ENCODE results near the gene SH2D3C. TPM values are rescaled to one million over a fixed set of nuclear protein-coding genes. Genes with fewer than 3 reads are reported as not detected.

The SH2D3C gene
- total RNA-seq, 2 experiments from 2014 or later = 29.9 to 30.3 TPM

GRCh38 chr9:127707766-127708165, 70.7 kb downstream of the SH2D3C start:
- no peaks in the 10 kb centered on the region for H3K27me3 Mint-ChIP-seq
- peak; percentile 66 for DNase-seq
- POLR2A ChIA-PET = no interaction called here

GRCh38 chr9:127706836-127707241, 71.6 kb downstream of the SH2D3C start, which contains the start of gene CFAP157:
CFAP157 (plus strand) TSS chr9:127706988; CDS start chr9:127707032, 44 bp downstream.
- peaks cover 2% of the 10 kb centered on the region for H3K9me3 Mint-ChIP-seq
- no peak within 1 kb of the TSS for H3K4me3 Mint-ChIP-seq
- no peak for DNase-seq
- peaks cover 21% of the 10 kb centered on the region for H3K4me1 Mint-ChIP-seq (ENCODE audit: low read depth)
- intact Hi-C loops (cut with micrococcal nuclease) = no loop called here
- ChIA-PET POLR2A (no interaction called here), CTCF (interaction anchor here (1.0 kb wide), 2 partner anchors 28 to 162 kb away, joined by 3 to 4 read pairs; partner anchors contain the start of gene TOR2A)
- no peak for ATAC-seq
- peaks cover 2% of the 10 kb centered on the region for H3K36me3 Mint-ChIP-seq (ENCODE audit: low read depth)
- TF ChIP-seq CTCF (IDR thresholded peaks at IDR 0.05) = no peak
- H3K27me3 Mint-ChIP-seq = no peaks in the 10 kb centered on the region
- H3K27ac Mint-ChIP-seq = no peak within 1 kb of the TSS

More at GRCh38 chr9:127707766-127708165, 70.7 kb downstream of the SH2D3C start:
- no peak overlapping the region for H3K27ac Mint-ChIP-seq
- H3K4me1 Mint-ChIP-seq (ENCODE audit: low read depth) = peaks cover 21% of the 10 kb centered on the region
- no peak overlapping the region for H3K4me3 Mint-ChIP-seq
- no peak for TF ChIP-seq CTCF (IDR thresholded peaks at IDR 0.05)
- H3K9me3 Mint-ChIP-seq = peaks cover 2% of the 10 kb centered on the region
- peak; percentile 86 for ATAC-seq
- intact Hi-C loops (cut with micrococcal nuclease) = no loop called here
- peaks cover 2% of the 10 kb centered on the region for H3K36me3 Mint-ChIP-seq (ENCODE audit: low read depth)
- CTCF ChIA-PET = interaction anchor here (1.0 kb wide), 1 partner anchor 162 kb away, joined by 3 read pairs; no protein-coding TSS in a partner anchor

GRCh38 chr9:127705577-127706379, 72.7 kb downstream of the SH2D3C start:
- ATAC-seq (no peak), DNase-seq (no peak)
- peaks cover 11% of the 10 kb centered on the region for H3K4me1 Mint-ChIP-seq (ENCODE audit: low read depth)
- no peak overlapping the region for H3K27ac Mint-ChIP-seq
- H3K9me3 Mint-ChIP-seq = peaks cover 2% of the 10 kb centered on the region
- H3K4me3 Mint-ChIP-seq = no peak overlapping the region
- ChIA-PET POLR2A (interaction anchor here (3.4 kb wide), 1 partner anchor 9 kb away, joined by 26 read pairs; the partner anchor contains the start of genes PTRH1 and TTC16), CTCF (interaction anchor here (0.9 to 2.7 kb wide), 3 partner anchors 29 to 164 kb away, joined by 3 to 12 read pairs (median 7); partner anchors contain the start of gene TOR2A)
- H3K27me3 Mint-ChIP-seq = no peaks in the 10 kb centered on the region
- intact Hi-C loops (cut with micrococcal nuclease) = no loop called here
- peaks cover 2% of the 10 kb centered on the region for H3K36me3 Mint-ChIP-seq (ENCODE audit: low read depth)
- TF ChIP-seq CTCF (IDR thresholded peaks at IDR 0.05) = no peak

- no peak for ATAC-seq
- H3K27ac Mint-ChIP-seq = no peak overlapping the region
- TF ChIP-seq CTCF (IDR thresholded peaks at IDR 0.05) = no peak
- H3K4me1 Mint-ChIP-seq (ENCODE audit: low read depth) = peaks cover 20% of the 10 kb centered on the region
- POLR2A ChIA-PET = interaction anchor here (0.6 to 3.4 kb wide), 2 partner anchors 11 to 251 kb away, joined by 3 to 26 read pairs; partner anchors contain the start of genes PTRH1 and TTC16
- DNase-seq = no peak
- H3K36me3 Mint-ChIP-seq (ENCODE audit: low read depth) = no peaks in the 10 kb centered on the region
- H3K9me3 Mint-ChIP-seq = no peaks in the 10 kb centered on the region
- CTCF ChIA-PET = interaction anchor here (2.7 kb wide), 1 partner anchor 32 kb away, joined by 12 read pairs; the partner anchor contains the start of gene TOR2A
- intact Hi-C loops (cut with micrococcal nuclease) = no loop called here
- no peak overlapping the region for H3K4me3 Mint-ChIP-seq
- no peaks in the 10 kb centered on the region for H3K27me3 Mint-ChIP-seq
These were observed 75.0 kb downstream of the SH2D3C start for GRCh38 chr9:127703289-127703946.
